Pancreas (tissue), 10 donors: ENCODE data around the gene THPO. TPM values are rescaled to one million over a fixed set of nuclear protein-coding genes. Genes with fewer than 3 reads are reported as not detected.

Experiments
- ATAC-seq, 4 donors: fragments of 200-7000 bp; cut with Tn5 transposase; one replicate each; pipeline versions ENCODE4 v1.8.0 to v1.9.1; 2020; ENCODE audit warnings: mild to moderate bottlenecking in 4 of 4, moderate library complexity in 4 of 4
- DNase-seq, 6 donors: peaks; one replicate each; pipeline ENCODE4 v3.0.0-alpha.2; 2020
- FAIRE-seq: peaks from 2 replicates; lab custom pipeline; 2012; peaks lifted over from hg19 to GRCh38; lab: Jason Lieb, UNC
- H3K27ac ChIP-seq, 4 donors: fragments of 200-600 bp; sonication (generic); 1 replicate in 3 of 4; 2 replicates in 1 of 4; pipeline versions ENCODE4 v1.5.0 to v1.8.0; 2020
- H3K27me3 ChIP-seq, 4 donors: fragments of 200-600 bp; one replicate each; pipeline ENCODE4 v1.8.0; 2021
- H3K36me3 ChIP-seq, 3 donors: fragments of 200-600 bp; sonication (generic) in 1 of 3; one replicate each; pipeline versions ENCODE4 v1.5.0 to v1.8.0; 2020 to 2021
- H3K4me1 ChIP-seq, 3 donors: fragments of 200-600 bp; one replicate each; pipeline ENCODE4 v1.8.0; 2021
- H3K4me3 ChIP-seq, 4 donors: fragments of 200-600 bp; sonication (generic) in 2 of 4; one replicate each; pipeline versions ENCODE4 v1.5.0 to v1.8.0; 2020 to 2021
- H3K9me3 ChIP-seq, 4 donors: fragments of 200-600 bp; one replicate each; pipeline ENCODE4 v1.8.0; 2021
- WGBS, 2 donors: extraction: QIAGEN DNeasy Blood & Tissue Kit; methylation state at CpG; one replicate each; pipeline ENCODE4 v1.1.7; 2013; 5-methylcytosine and 5-hydroxymethylcytosine counted together
- intact Hi-C, 3 donors: fragments of 100-400 bp; cut with DNase I; formaldehyde crosslinking; loops; one replicate each; pipeline versions ENCODE4 v1.11.1 to v1.14.2; 2022
- polyA plus RNA-seq, 2 donors: library from polyadenylated mRNA; stranded (reverse); fragments of 200-250 nt; gene quantifications; one replicate each; pipeline ENCODE4 v1.2.3, GENCODE V29; 2013
- total RNA-seq, 6 donors: library from RNA; stranded (reverse); fragmentation: NEBNext Ultra II Directional in 4 of 6; extraction: Animal tissue kit (Norgen Biotek cat#: 25700) in 4 of 6; gene quantifications; one replicate each; pipeline versions ENCODE4 v1.2.1 to v1.2.4, GENCODE V29; 2021 to 2023
- TF ChIP-seq, protein P1 (sequence below), 4 donors: fragments of 200-600 bp; sonication (generic) in 3 of 4; IDR thresholded peaks; one replicate each; pipeline versions ENCODE4 v1.5.0 to v1.8.0; 2021; ENCODE audit warnings: antibody characterized with exemption in 4 of 4
- donor health status: healthy with polysubstance abuse.
- donor health status: DM: no; HTN: no; CAD: no; lungs with moderate emphysema.
- donor health status: DM: no; HTN: no; CAD: no.
- donor health status: control.
- donor health status: control.
- donor health status: Bipolar disorder and iron deficiency.
- donor health status: DM: yes; HTN: yes; CAD: no.
- donor health status: DM: no; HTN: no; CAD: no.
- donor health status: DM: no; HTN: no; CAD: no.
- donor health status: DM: yes; HTN: yes; CAD: no.

The THPO gene
- total and polyA plus RNA-seq, 8 donors: 0.28 to 1.3 (median 0.54) TPM; not detected in 1

DNA sequence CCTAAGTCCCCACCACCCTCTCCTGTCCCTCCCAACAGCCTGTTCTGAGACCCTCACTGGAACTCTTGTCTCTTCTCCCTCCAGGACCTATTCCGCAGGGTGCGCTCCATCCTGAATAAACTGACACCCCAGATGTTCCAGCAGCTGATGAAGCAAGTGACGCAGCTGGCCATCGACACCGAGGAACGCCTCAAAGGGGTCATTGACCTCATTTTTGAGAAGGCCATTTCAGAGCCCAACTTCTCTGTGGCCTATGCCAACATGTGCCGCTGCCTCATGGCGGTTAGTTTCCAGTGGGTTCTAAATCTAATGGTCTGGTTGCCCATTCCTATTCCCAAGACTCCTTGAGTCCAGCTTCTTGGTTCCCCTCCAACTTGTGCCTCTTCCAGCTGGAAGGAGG lies 54.3 kb downstream of the THPO start:
- DNase-seq (peak in 1 of 6 donors; percentile 10), FAIRE-seq (no peak), ATAC-seq (no peak)
- 84 to 85% methylated on average over 8 of the region's 8 CpGs for WGBS, 2 donors
- TF ChIP-seq, protein P1, sequence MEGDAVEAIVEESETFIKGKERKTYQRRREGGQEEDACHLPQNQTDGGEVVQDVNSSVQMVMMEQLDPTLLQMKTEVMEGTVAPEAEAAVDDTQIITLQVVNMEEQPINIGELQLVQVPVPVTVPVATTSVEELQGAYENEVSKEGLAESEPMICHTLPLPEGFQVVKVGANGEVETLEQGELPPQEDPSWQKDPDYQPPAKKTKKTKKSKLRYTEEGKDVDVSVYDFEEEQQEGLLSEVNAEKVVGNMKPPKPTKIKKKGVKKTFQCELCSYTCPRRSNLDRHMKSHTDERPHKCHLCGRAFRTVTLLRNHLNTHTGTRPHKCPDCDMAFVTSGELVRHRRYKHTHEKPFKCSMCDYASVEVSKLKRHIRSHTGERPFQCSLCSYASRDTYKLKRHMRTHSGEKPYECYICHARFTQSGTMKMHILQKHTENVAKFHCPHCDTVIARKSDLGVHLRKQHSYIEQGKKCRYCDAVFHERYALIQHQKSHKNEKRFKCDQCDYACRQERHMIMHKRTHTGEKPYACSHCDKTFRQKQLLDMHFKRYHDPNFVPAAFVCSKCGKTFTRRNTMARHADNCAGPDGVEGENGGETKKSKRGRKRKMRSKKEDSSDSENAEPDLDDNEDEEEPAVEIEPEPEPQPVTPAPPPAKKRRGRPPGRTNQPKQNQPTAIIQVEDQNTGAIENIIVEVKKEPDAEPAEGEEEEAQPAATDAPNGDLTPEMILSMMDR (IDR thresholded peaks at IDR 0.05): no peak
- Histone ChIP-seq H3K36me3 (peaks cover 26 to 83% (median 79%) of the 10 kb centered on the region in 3 donors), H3K27me3 (no peaks in the 10 kb centered on the region), H3K27ac (no peak overlapping the region), H3K4me3 (no peak overlapping the region), H3K4me1 (peaks cover 10 to 15% (median 14%) of the 10 kb centered on the region in 3 donors), H3K9me3 (no peaks in the 10 kb centered on the region)
- intact Hi-C loops: no loop called here

DNA sequence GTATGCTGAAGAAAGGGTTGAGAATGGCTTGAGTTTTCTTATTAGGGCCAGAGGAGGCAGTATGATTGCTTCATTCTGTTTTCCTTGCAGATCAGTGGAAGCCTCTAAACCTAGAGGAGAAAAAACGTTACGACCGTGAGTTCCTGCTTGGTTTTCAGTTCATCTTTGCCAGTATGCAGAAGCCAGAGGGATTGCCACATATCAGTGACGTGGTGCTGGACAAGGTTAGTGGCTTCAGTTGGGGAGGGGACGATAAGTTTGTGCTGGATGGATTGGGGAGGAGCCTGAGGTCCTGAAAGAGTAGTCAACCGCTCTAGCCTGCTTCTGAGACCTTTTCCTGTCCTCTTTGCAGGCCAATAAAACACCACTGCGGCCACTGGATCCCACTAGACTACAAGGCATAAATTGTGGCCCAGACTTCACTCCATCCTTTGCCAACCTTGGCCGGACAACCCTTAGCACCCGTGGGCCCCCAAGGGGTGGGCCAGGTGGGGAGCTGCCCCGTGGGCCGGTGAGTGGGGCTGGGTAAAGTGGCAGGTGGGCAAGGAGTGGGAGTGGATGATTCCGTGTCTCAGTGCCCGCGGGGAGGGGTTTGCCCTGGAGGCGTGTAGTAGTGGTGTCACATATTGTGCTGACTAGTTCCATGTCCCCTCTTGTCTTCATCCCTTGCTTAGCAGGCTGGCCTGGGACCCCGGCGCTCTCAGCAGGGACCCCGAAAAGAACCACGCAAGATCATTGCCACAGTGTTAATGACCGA lies 55.1 kb downstream of the THPO start:
- H3K27me3 ChIP-seq: no peaks in the 10 kb centered on the region
- WGBS, 2 donors: 79 to 81% methylated on average over 20 of the region's 20 CpGs
- no peak overlapping the region for H3K27ac ChIP-seq
- peaks cover 26 to 75% (median 73%) of the 10 kb centered on the region in 3 donors for H3K36me3 ChIP-seq
- peaks cover 18 to 22% (median 22%) of the 10 kb centered on the region in 3 donors for H3K4me1 ChIP-seq
- intact Hi-C loops: no loop called here
- TF ChIP-seq, protein P1 (IDR thresholded peaks at IDR 0.05): no peak
- no peak for ATAC-seq
- FAIRE-seq: no peak
- no peaks in the 10 kb centered on the region for H3K9me3 ChIP-seq
- H3K4me3 ChIP-seq: no peak overlapping the region
- peak in 1 of 6 donors; percentile 26 for DNase-seq

Other genes with a start within 250 kb of the THPO start
- gene EIF2B5, start 242.8 kb downstream of the THPO start, total RNA-seq: 10 to 100 TPM; 12.4 to 23.6 (median 17.1) TPM
- 10 to 100 TPM; 32.1 to 53.3 TPM for gene EIF2B5, start 242.8 kb downstream of the THPO start, polyA plus RNA-seq
- 10 to 100 TPM; 31.0 to 44.9 (median 35.1) TPM for gene DVL3, start 222.8 kb downstream of the THPO start, total RNA-seq
- 10 to 100 TPM; 47.5 to 53.8 TPM for gene DVL3, start 222.8 kb downstream of the THPO start, polyA plus RNA-seq
- 100 to 1,000 TPM in 1 of 6 donors, 10 to 100 TPM in 5; 67.8 to 136 (median 81.8) TPM for gene AP2M1, start 203.4 kb downstream of the THPO start, total RNA-seq
- 100 to 1,000 TPM in 1 of 2 donors, 10 to 100 TPM in 1; 69.3 to 113 TPM for gene AP2M1, start 203.4 kb downstream of the THPO start, polyA plus RNA-seq
- 10 to 100 TPM; 31.7 to 49.4 (median 37.7) TPM for gene ABCF3, start 192.0 kb downstream of the THPO start, total RNA-seq
- 10 to 100 TPM; 79.7 to 92.1 TPM for gene ABCF3, start 192.0 kb downstream of the THPO start, polyA plus RNA-seq
- gene VWA5B2, start 148.6 kb downstream of the THPO start, total RNA-seq: 1 to 10 TPM; 1.2 to 7.9 (median 4.5) TPM
- 100 to 1,000 TPM in 1 of 2 donors, 10 to 100 TPM in 1; 30.3 to 105 TPM for gene VWA5B2, start 148.6 kb downstream of the THPO start, polyA plus RNA-seq
- 10 to 100 TPM; 14.1 to 25.7 (median 21.7) TPM for gene ALG3, start 129.2 kb downstream of the THPO start, total RNA-seq
- gene ALG3, start 129.2 kb downstream of the THPO start, polyA plus RNA-seq: 10 to 100 TPM; 26.2 to 26.5 TPM
- gene EEF1AKMT4, start 128.5 kb downstream of the THPO start, total RNA-seq: 1 to 10 TPM; 1.9 to 5.3 (median 3.1) TPM
- gene EEF1AKMT4, start 128.5 kb downstream of the THPO start, polyA plus RNA-seq: 1 to 10 TPM; 1.8 to 3.1 TPM
- 10 to 100 TPM in 5 of 6 donors, 1 to 10 TPM in 1; 7.5 to 33.7 (median 19.4) TPM for gene CAMK2N2, start 116.7 kb downstream of the THPO start, total RNA-seq
- 10 to 100 TPM; 13.8 to 14.8 TPM for gene CAMK2N2, start 116.7 kb downstream of the THPO start, polyA plus RNA-seq
- 10 to 100 TPM in 1 of 6 donors, 1 to 10 TPM in 5; 6.3 to 12.1 (median 8.8) TPM for gene ECE2, start 102.2 kb downstream of the THPO start, total RNA-seq
- 10 to 100 TPM in 1 of 2 donors, 1 to 10 TPM in 1; 7.7 to 25.4 TPM for gene ECE2, start 102.2 kb downstream of the THPO start, polyA plus RNA-seq
- 10 to 100 TPM; 38.4 to 89.6 (median 54.1) TPM for gene PSMD2, start 79.0 kb downstream of the THPO start, total RNA-seq
- gene PSMD2, start 79.0 kb downstream of the THPO start, polyA plus RNA-seq: 10 to 100 TPM; 39.1 to 78.7 TPM
- gene EIF4G1, start 63.6 kb downstream of the THPO start, total RNA-seq: 100 to 1,000 TPM; 118 to 207 (median 178) TPM
- gene EIF4G1, start 63.6 kb downstream of the THPO start, polyA plus RNA-seq: 100 to 1,000 TPM; 159 to 163 TPM
- gene FAM131A, start 40.6 kb downstream of the THPO start, total RNA-seq: 1 to 10 TPM; 4.0 to 7.9 (median 6.4) TPM
- 10 to 100 TPM; 12.7 to 22.5 TPM for gene FAM131A, start 40.6 kb downstream of the THPO start, polyA plus RNA-seq
- 1 to 10 TPM; 4.9 to 9.2 (median 6.2) TPM for gene CLCN2, start 16.6 kb downstream of the THPO start, total RNA-seq
- gene CLCN2, start 16.6 kb downstream of the THPO start, polyA plus RNA-seq: 10 to 100 TPM; 22.2 to 25.5 TPM
- 10 to 100 TPM; 19.7 to 38.2 (median 25.7) TPM for gene POLR2H, start 16.5 kb downstream of the THPO start, total RNA-seq
- 100 to 1,000 TPM in 1 of 2 donors, 10 to 100 TPM in 1; 98.0 to 116 TPM for gene POLR2H, start 16.5 kb downstream of the THPO start, polyA plus RNA-seq
- 10 to 100 TPM; 11.0 to 31.4 (median 17.3) TPM for gene CHRD, start 1.8 kb upstream of the THPO start, total RNA-seq
- gene CHRD, start 1.8 kb upstream of the THPO start, polyA plus RNA-seq: 10 to 100 TPM; 23.3 to 96.7 TPM
- 10 to 100 TPM in 4 of 6 donors, 1 to 10 TPM in 2; 5.8 to 17.3 (median 13.2) TPM for gene EPHB3, start 183.6 kb upstream of the THPO start, total RNA-seq
- gene EPHB3, start 183.6 kb upstream of the THPO start, polyA plus RNA-seq: 10 to 100 TPM; 11.7 to 13.3 TPM